ENCODE measurements around the gene RAMP3. TPM values are rescaled to one million over a fixed set of nuclear protein-coding genes. Genes with fewer than 3 reads are reported as not detected.

Gene RAMP3
- total and polyA plus RNA-seq, 7 donors, result 2.5 to 57.8 (median 26.0) TPM

DNA sequence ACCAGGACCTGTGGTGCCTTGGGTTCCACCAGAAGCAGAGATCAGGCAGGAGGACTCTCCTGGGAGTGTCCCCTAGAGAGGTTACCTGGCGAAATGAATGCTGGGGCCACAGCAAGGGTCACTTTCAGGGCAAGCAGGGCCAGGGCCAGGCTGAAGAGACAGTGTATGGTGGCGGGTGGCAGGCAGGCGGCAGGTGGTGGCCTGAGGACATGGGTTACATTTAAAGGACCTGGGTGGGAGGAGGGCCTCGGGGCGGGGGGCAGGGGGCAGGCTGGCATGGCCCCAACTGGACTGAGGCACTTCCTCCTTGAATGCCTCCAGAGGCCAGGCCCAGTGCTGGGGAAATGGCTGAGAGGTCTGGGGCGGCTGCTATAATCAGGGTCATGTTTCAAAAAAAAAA is 31.4 kb upstream of the RAMP3 start:
- Histone ChIP-seq H3K4me1 (no peaks in the 10 kb centered on the region), H3K4me3 (no peak overlapping the region), H3K9me3 (no peaks in the 10 kb centered on the region), H3K27me3 (no peaks in the 10 kb centered on the region), H3K27ac (no peak overlapping the region), H3K36me3 (no peaks in the 10 kb centered on the region)
- TF ChIP-seq, protein P1, sequence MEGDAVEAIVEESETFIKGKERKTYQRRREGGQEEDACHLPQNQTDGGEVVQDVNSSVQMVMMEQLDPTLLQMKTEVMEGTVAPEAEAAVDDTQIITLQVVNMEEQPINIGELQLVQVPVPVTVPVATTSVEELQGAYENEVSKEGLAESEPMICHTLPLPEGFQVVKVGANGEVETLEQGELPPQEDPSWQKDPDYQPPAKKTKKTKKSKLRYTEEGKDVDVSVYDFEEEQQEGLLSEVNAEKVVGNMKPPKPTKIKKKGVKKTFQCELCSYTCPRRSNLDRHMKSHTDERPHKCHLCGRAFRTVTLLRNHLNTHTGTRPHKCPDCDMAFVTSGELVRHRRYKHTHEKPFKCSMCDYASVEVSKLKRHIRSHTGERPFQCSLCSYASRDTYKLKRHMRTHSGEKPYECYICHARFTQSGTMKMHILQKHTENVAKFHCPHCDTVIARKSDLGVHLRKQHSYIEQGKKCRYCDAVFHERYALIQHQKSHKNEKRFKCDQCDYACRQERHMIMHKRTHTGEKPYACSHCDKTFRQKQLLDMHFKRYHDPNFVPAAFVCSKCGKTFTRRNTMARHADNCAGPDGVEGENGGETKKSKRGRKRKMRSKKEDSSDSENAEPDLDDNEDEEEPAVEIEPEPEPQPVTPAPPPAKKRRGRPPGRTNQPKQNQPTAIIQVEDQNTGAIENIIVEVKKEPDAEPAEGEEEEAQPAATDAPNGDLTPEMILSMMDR (IDR thresholded peaks at IDR 0.05), result no peak
- TF ChIP-seq POLR2A (IDR thresholded peaks at IDR 0.05), result no peak
- TF ChIP-seq EP300 (IDR thresholded peaks at IDR 0.05), result no peak
- no peak for TF ChIP-seq POLR2AphosphoS5 (IDR thresholded peaks at IDR 0.05)
- WGBS, 2 donors, result 85 to 86% methylated on average over 6 of the region's 6 CpGs
- intact Hi-C loops (cut with DNase I), result no loop called here
- DNase-seq, result no peak

- TF ChIP-seq EP300 (IDR thresholded peaks at IDR 0.05) (no peak), POLR2A (IDR thresholded peaks at IDR 0.05) (no peak), POLR2AphosphoS5 (IDR thresholded peaks at IDR 0.05) (no peak)
- DNase-seq, result no peak
- intact Hi-C loops (cut with DNase I), result no loop called here
- Histone ChIP-seq H3K27me3 (no peaks in the 10 kb centered on the region), H3K4me3 (no peak overlapping the region), H3K36me3 (no peaks in the 10 kb centered on the region), H3K4me1 (no peaks in the 10 kb centered on the region), H3K9me3 (no peaks in the 10 kb centered on the region), H3K27ac (no peak overlapping the region)
- WGBS, 2 donors, result 89 to 90% methylated on average over 6 of the region's 6 CpGs
Observed at GRCh38 chr7:45126920-45127319, 30.7 kb upstream of the RAMP3 start.

DNA sequence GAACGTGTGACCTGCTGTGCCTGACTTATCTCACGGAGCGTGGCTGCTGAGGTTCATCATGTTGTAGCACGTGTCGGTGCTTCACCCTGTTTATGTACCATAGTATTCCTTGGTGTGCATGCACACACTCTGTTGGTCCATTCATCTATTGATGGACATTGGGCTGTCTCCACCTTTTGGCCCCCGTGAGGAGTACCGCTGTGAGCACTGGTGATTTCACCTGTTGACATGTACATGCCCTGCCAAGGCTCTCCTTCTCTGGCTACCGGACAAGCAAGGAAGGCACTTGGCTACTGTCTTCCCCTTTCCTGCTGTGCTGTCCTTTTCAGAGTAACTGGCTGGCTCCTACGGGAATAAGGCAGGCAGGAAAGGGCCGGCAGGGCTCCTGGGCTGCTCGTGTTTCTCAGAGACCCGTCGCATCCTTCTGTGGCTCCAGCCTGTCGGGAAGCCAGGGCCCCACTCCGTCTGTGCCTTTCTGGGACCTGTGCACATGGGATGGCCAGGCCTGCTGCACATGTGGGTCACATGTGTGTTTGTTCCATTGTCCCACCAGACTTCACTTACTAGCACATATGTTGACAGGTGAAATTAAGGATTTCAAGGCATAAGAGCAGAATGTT is 28.3 kb upstream of the RAMP3 start:
- WGBS, 2 donors, result 85 to 88% methylated on average over 15 of the region's 15 CpGs
- Histone ChIP-seq H3K27ac (no peak overlapping the region), H3K27me3 (no peaks in the 10 kb centered on the region), H3K36me3 (no peaks in the 10 kb centered on the region), H3K9me3 (no peaks in the 10 kb centered on the region), H3K4me3 (no peak overlapping the region), H3K4me1 (no peaks in the 10 kb centered on the region)
- no peak for DNase-seq
- intact Hi-C loops (cut with DNase I), result no loop called here
- TF ChIP-seq, protein P1 (IDR thresholded peaks at IDR 0.05), result no peak
- no peak for TF ChIP-seq EP300 (IDR thresholded peaks at IDR 0.05)
- no peak for TF ChIP-seq POLR2A (IDR thresholded peaks at IDR 0.05)

DNA sequence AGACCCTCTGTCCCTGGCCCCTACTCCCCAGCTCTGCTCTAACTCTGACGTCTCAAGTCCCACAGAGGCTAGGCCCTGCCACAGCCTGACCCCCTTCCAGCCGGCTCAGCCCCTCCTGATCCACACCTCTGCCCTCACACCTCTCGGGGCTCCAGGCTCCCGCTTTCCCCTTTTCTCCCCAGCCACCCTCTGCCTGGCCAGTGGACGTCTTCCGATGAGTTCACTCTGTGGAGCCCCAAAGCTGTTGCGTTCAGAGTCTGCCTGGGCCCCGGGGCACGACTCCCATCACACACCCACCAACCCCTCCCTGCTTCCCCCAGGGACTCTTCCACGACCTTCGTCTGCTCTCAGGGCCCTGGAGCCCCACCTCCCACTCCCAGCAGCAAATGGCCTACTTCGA is 27.7 kb upstream of the RAMP3 start:
- H3K4me1 ChIP-seq, result no peaks in the 10 kb centered on the region
- no peak overlapping the region for H3K27ac ChIP-seq
- 77 to 81% methylated on average over 12 of the region's 12 CpGs for WGBS, 2 donors
- no peaks in the 10 kb centered on the region for H3K36me3 ChIP-seq
- H3K9me3 ChIP-seq, result no peaks in the 10 kb centered on the region
- intact Hi-C loops (cut with DNase I), result no loop called here
- no peaks in the 10 kb centered on the region for H3K27me3 ChIP-seq
- DNase-seq, result no peak
- no peak overlapping the region for H3K4me3 ChIP-seq
- TF ChIP-seq POLR2AphosphoS5 (IDR thresholded peaks at IDR 0.05), result no peak
- TF ChIP-seq, protein P1 (IDR thresholded peaks at IDR 0.05), result no peak
- no peak for TF ChIP-seq POLR2A (IDR thresholded peaks at IDR 0.05)
- no peak for TF ChIP-seq EP300 (IDR thresholded peaks at IDR 0.05)

DNA sequence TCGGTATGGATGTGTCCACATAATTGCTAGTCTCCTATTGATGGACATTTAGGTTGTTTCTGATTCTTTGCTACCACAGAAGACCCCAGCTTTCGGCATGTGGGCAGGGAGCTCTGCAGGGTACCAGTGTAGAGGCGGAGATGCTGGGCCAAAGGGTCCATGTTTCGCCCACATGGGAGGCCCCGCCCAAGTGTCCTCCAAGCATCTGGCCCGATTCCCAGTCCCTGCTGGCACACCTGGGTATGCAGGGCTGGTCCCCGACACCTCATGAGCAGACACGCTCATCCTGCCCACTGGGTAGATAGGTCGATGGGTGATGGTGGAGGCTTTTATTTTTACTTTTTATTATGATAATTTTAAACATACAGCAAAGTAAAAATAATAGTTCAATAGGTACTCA is 26.7 kb upstream of the RAMP3 start:
- no peak for DNase-seq
- Histone ChIP-seq H3K27ac (no peak overlapping the region), H3K4me1 (no peaks in the 10 kb centered on the region), H3K27me3 (no peaks in the 10 kb centered on the region), H3K4me3 (no peak overlapping the region), H3K36me3 (no peaks in the 10 kb centered on the region), H3K9me3 (no peaks in the 10 kb centered on the region)
- intact Hi-C loops (cut with DNase I), result no loop called here
- 36 to 82% methylated on average over 9 of the region's 9 CpGs for WGBS, 2 donors
- no peak for TF ChIP-seq POLR2A (IDR thresholded peaks at IDR 0.05)
- TF ChIP-seq POLR2AphosphoS5 (IDR thresholded peaks at IDR 0.05), result no peak
- no peak for TF ChIP-seq EP300 (IDR thresholded peaks at IDR 0.05)
- TF ChIP-seq, protein P1 (IDR thresholded peaks at IDR 0.05), result no peak
